HepG2 (cell line): ENCODE measurements around the gene NUDT17. TPM values are rescaled to one million over a fixed set of nuclear protein-coding genes. Genes with fewer than 3 reads are reported as not detected.

Experiments used
- AGO1 ChIP-seq: fragments of 200-400 bp; formaldehyde crosslinking; IDR thresholded peaks from 2 replicates; pipeline ENCODE4 v1.6.1; 2017; ENCODE audit warnings: mild to moderate bottlenecking, low read depth, low read length, moderate library complexity; ENCODE audit not compliant: poor library complexity, severe bottlenecking
- DNMT3B ChIP-seq: conservative IDR thresholded peaks from 2 replicates; pipeline ENCODE4 v1.6.1; 2016; ENCODE audit warnings: missing biosample characterization, control low read depth
- FOXJ3 ChIP-seq: sonication (generic); formaldehyde crosslinking; IDR thresholded peaks from 2 replicates; pipeline ENCODE4 v1.4.0; 2020; ENCODE audit warnings: missing genetic modification reagents, mild to moderate bottlenecking, borderline replicate concordance
- HNRNPUL1 ChIP-seq: fragments of 200-400 bp; formaldehyde crosslinking; IDR thresholded peaks from 2 replicates; pipeline ENCODE4 v1.6.1; 2017; ENCODE audit warnings: low read depth, mild to moderate bottlenecking, low read length, moderate library complexity
- HOXA9 ChIP-seq: sonication (generic); formaldehyde crosslinking; IDR thresholded peaks from 2 replicates; pipeline ENCODE4 v1.8.1; 2022; ENCODE audit warnings: missing genetic modification reagents, mild to moderate bottlenecking, moderate library complexity, borderline replicate concordance
- IKZF1 ChIP-seq: fragments of 450-650 bp; IDR thresholded peaks from 2 replicates; pipeline ENCODE4 v1.7.1; 2016
- MED1 ChIP-seq: sonication (generic); formaldehyde crosslinking; IDR thresholded peaks from 2 replicates; pipeline ENCODE4 v1.4.0; 2020; ENCODE audit warnings: missing genetic modification reagents
- MED8 ChIP-seq: sonication (generic); formaldehyde crosslinking; IDR thresholded peaks from 2 replicates; pipeline ENCODE4 v1.8.1; 2023; ENCODE audit warnings: mild to moderate bottlenecking, missing genetic modification reagents; ENCODE audit not compliant: insufficient replicate concordance
- MIXL1 ChIP-seq: IDR thresholded peaks from 2 replicates; pipeline ENCODE4 v1.6.1; 2016
- NCOA5 ChIP-seq: sonication (generic); formaldehyde crosslinking; IDR thresholded peaks from 2 replicates; pipeline ENCODE4 v1.4.0; 2020; ENCODE audit warnings: missing genetic modification reagents
- NR2C2 ChIP-seq: sonication (generic); formaldehyde crosslinking; IDR thresholded peaks from 2 replicates; pipeline ENCODE4 v1.4.0; 2020; ENCODE audit warnings: missing genetic modification reagents, mild to moderate bottlenecking, moderate library complexity, borderline replicate concordance
- RFX1 ChIP-seq: fragments of 450-650 bp; IDR thresholded peaks from 2 replicates; pipeline ENCODE4 v1.6.1; 2017
- SNAPC5 ChIP-seq: sonication (generic); formaldehyde crosslinking; IDR thresholded peaks from 2 replicates; pipeline ENCODE4 v1.8.1; 2023; ENCODE audit warnings: mild to moderate bottlenecking, missing genetic modification reagents, borderline replicate concordance
- STAT5B ChIP-seq: sonication (generic); formaldehyde crosslinking; IDR thresholded peaks from 2 replicates; pipeline ENCODE4 v1.4.0; 2020; ENCODE audit warnings: missing genetic modification reagents
- TFE3 ChIP-seq: IDR thresholded peaks from 2 replicates; pipeline ENCODE4 v1.6.1; 2016
- ZNF143 ChIP-seq: sonication (generic); formaldehyde crosslinking; IDR thresholded peaks from 2 replicates; pipeline ENCODE4 v1.4.0; 2020; ENCODE audit warnings: missing genetic modification reagents
- ZNF350 ChIP-seq: sonication (generic); formaldehyde crosslinking; IDR thresholded peaks from 2 replicates; pipeline ENCODE4 v1.4.0; 2020; ENCODE audit warnings: mild to moderate bottlenecking, low read depth, missing genetic modification reagents, borderline replicate concordance
- ZNF414 ChIP-seq: sonication (generic); formaldehyde crosslinking; IDR thresholded peaks from 2 replicates; pipeline ENCODE4 v1.5.0; 2020; ENCODE audit warnings: missing genetic modification reagents
- ZNF496 ChIP-seq: sonication (generic); formaldehyde crosslinking; IDR thresholded peaks from 2 replicates; pipeline ENCODE4 v1.8.1; 2023; ENCODE audit warnings: mild to moderate bottlenecking, moderate library complexity, missing genetic modification reagents; ENCODE audit not compliant: insufficient replicate concordance
- ZNF543 ChIP-seq: sonication (generic); formaldehyde crosslinking; IDR thresholded peaks from 2 replicates; pipeline ENCODE4 v1.4.0; 2020; ENCODE audit warnings: mild to moderate bottlenecking, missing genetic modification reagents
- ZNF850 ChIP-seq: sonication (generic); formaldehyde crosslinking; conservative IDR thresholded peaks from 2 replicates; pipeline ENCODE4 v1.9.0; 2021; ENCODE audit warnings: mild to moderate bottlenecking, missing genetic modification reagents
- polyA plus RNA-seq, 8 experiments: library from polyadenylated mRNA; depleted of rRNA in 3 of 8; stranded (reverse) in 7 of 8; unstranded in 1 of 8; fragments of >200 nt; fragmentation: Illumina TruSeq in 4 of 8; extraction: Trizol in 4 of 8; gene quantifications; 2 replicates each; pipeline versions ENCODE4 v1.2.1 to v1.2.3, GENCODE V29; 2011 to 2016; ENCODE audit warnings: low read depth in 4 of 8, missing spikeins in 1 of 8, mixed read lengths in 1 of 8; ENCODE audit not compliant: insufficient read depth in 1 of 8
- total RNA-seq, 5 experiments: library from RNA; depleted of rRNA; stranded (reverse); fragments of >200 nt; fragmentation: Illumina TruSeq; extraction: Trizol; gene quantifications; 2 replicates each; pipeline ENCODE4 v1.2.3, GENCODE V29; 2016; ENCODE audit warnings: low read depth in 1 of 5
- TF ChIP-seq, protein P1 (sequence below): sonication (generic); formaldehyde crosslinking; IDR thresholded peaks from 2 replicates; pipeline ENCODE4 v1.4.0; 2020; ENCODE audit warnings: mild to moderate bottlenecking, missing genetic modification reagents
- TF ChIP-seq, protein P2 (sequence below): sonication (generic); formaldehyde crosslinking; IDR thresholded peaks from 2 replicates; pipeline ENCODE4 v1.9.0; 2021; ENCODE audit warnings: missing genetic modification reagents, mild to moderate bottlenecking, borderline replicate concordance

The NUDT17 gene
- total and polyA plus RNA-seq, 2 of the 13 experiments (the other 11 are each of a cell fraction or from before 2014, with no cell fraction given): 2.6 to 5.8 TPM

DNA sequence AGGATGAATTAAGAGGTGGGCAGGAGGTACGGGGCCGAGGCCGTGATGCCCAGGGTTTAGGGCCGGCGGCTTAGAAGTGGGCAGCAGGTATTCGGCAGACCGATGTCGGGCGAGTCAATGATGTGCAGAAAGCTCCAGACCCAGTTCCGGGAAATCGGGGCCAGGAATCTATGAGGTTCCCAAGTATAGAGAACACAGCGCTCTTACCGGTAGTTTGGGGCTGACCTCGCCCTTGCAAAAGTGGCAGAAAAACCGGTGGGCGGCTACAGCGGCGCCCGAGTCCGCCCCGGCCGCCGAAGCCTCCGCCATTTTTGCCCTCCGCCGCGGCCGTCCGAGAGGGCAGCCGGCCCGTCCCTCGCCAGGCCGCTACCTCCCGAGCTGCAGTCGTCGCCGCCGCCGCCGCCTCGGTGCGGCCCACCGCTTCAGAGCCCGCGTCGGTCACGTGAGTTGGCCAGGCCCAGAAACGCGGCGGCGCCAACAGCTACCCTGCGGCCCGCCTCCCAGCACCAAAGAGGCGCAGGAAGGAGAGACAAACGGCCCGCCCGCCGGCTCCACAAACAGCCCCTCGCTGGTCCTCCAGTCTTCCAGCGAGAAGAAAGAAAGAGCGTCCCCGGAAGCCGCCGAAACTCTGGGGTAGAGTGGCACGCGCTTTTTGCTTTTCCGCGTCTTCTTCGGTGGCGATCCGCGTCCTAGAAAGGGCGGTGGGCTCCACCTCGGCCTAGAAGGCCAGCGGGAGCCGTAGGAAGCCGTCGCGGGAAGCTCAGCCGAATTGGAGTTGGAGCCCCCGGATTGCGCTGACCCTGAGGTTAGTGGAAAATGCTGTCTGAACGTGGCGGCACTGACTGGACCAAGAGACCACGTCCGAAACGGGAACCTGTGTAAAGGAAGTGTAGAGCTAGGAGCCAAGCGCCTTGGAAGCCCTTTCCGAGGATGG, 21.6 kb upstream of the NUDT17 start, which contains the start of the genes POLR3C and RNF115 (continued):
- TF ChIP-seq TFE3 (CRISPR knock-in tag): 0 out of 2 replicates have a peak, but pooled peaks have one; percentile 57
- no peak for TF ChIP-seq SNAPC5 (CRISPR knock-in tag)
- no peak for TF ChIP-seq IKZF1
- TF ChIP-seq ZNF496 (CRISPR knock-in tag): no peak
- TF ChIP-seq, protein P1, sequence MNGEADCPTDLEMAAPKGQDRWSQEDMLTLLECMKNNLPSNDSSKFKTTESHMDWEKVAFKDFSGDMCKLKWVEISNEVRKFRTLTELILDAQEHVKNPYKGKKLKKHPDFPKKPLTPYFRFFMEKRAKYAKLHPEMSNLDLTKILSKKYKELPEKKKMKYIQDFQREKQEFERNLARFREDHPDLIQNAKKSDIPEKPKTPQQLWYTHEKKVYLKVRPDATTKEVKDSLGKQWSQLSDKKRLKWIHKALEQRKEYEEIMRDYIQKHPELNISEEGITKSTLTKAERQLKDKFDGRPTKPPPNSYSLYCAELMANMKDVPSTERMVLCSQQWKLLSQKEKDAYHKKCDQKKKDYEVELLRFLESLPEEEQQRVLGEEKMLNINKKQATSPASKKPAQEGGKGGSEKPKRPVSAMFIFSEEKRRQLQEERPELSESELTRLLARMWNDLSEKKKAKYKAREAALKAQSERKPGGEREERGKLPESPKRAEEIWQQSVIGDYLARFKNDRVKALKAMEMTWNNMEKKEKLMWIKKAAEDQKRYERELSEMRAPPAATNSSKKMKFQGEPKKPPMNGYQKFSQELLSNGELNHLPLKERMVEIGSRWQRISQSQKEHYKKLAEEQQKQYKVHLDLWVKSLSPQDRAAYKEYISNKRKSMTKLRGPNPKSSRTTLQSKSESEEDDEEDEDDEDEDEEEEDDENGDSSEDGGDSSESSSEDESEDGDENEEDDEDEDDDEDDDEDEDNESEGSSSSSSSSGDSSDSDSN (CRISPR knock-in tag): peak; percentile 97
- no peak for TF ChIP-seq ZNF414
- TF ChIP-seq FOXJ3 (CRISPR knock-in tag): no peak
- TF ChIP-seq MED8: no peak
- TF ChIP-seq AGO1: no peak
- TF ChIP-seq ZNF543: peak; percentile 83
- 0 out of 2 replicates have a peak, but pooled peaks have one; percentile 21 for TF ChIP-seq MIXL1
- TF ChIP-seq HNRNPUL1: no peak
- peak; percentile 50; the same call in 1 of the 2 replicates for TF ChIP-seq ZNF143 (CRISPR knock-in tag)
- no peak for TF ChIP-seq RFX1
- TF ChIP-seq NR2C2: peak; percentile 58; the same call in 1 of the 2 replicates
- no peak for TF ChIP-seq STAT5B (CRISPR knock-in tag)
- TF ChIP-seq ZNF850 (CRISPR knock-in tag): peak; percentile 53; the same call in 1 of the 2 replicates
- no peak for TF ChIP-seq HOXA9 (CRISPR knock-in tag)
- TF ChIP-seq ZNF350: peak; percentile 52; the same call in 1 of the 2 replicates
- TF ChIP-seq, protein P2, sequence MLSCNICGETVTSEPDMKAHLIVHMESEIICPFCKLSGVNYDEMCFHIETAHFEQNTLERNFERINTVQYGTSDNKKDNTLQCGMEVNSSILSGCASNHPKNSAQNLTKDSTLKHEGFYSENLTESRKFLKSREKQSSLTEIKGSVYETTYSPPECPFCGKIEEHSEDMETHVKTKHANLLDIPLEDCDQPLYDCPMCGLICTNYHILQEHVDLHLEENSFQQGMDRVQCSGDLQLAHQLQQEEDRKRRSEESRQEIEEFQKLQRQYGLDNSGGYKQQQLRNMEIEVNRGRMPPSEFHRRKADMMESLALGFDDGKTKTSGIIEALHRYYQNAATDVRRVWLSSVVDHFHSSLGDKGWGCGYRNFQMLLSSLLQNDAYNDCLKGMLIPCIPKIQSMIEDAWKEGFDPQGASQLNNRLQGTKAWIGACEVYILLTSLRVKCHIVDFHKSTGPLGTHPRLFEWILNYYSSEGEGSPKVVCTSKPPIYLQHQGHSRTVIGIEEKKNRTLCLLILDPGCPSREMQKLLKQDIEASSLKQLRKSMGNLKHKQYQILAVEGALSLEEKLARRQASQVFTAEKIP (CRISPR knock-in tag): no peak
- peak; percentile 76 for TF ChIP-seq MED1 (CRISPR knock-in tag)
- no peak for TF ChIP-seq DNMT3B (CRISPR knock-in tag)
- TF ChIP-seq NCOA5: no peak
